HG03558 (cell line): Measurements from ENCODE around the gene MTERF4.

ENCODE experiments used
- ATAC-seq: cut with Tn5 transposase; IDR thresholded peaks from one replicate; pipeline ENCODE4 v1.9.1; 2021; ENCODE audit warnings: moderate number of reproducible peaks; ENCODE audit not compliant: unreplicated experiment; ENCODE audit errors: extremely low read depth

The MTERF4 gene

DNA sequence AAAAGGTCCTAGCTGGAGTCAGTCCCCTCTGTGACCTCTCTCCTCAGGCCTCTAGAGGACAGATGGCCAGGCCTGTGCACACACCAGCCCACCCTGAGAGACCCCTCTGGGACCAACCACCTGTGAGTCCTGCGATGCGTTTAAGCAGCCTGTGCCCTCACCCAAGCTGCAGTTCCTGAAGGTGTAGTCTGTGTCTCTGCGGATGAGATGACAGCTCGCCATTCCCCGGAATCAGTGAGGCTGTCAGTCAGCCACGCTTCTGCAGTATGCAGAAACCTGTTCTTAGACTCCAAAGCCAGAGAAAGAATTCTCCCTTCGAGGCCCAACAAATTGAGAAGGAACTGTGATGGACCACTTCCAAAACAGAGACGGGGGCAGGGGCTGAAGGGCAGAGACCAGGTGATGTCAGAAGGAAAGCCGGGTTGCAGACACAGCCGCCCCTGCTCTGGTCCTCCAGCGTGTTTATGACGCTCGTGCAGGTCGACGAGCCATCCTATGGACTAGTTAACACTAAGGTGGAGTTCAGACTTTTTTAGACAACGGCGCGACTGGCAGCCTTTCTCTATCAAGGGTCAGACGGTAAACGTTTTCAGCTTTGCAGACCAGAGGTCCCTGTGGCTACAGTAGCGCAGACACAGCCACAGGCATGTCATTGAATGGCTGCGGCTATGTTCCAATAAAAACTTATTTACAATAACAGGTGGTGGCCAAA, 10.2 kb downstream of the MTERF4 start:
- no peak for ATAC-seq

DNA sequence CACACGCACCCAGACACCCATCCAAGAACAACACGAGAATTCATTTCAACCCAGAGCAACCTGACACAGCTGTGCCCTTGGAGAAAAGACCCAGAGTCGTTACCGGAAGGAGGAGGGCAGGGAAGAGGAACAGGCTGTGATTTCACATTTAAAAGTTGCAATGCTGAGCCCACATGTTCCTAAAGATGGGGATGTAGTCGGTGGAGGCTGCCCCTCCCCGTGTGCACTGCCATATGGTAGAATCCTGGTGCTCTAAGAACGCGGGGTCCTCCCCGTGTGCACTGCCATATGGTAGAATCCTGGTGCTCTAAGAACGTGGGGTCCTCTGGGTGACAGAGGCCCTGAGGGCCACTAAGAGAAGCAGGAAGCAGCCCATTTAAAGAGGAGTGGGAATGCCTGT, 10.9 kb downstream of the MTERF4 start:
- ATAC-seq = no peak

GRCh38 chr2:241088791-241089732, 13.0 kb downstream of the MTERF4 start:
- no peak for ATAC-seq

GRCh38 chr2:241088376-241088775, 13.7 kb downstream of the MTERF4 start:
- no peak for ATAC-seq

DNA sequence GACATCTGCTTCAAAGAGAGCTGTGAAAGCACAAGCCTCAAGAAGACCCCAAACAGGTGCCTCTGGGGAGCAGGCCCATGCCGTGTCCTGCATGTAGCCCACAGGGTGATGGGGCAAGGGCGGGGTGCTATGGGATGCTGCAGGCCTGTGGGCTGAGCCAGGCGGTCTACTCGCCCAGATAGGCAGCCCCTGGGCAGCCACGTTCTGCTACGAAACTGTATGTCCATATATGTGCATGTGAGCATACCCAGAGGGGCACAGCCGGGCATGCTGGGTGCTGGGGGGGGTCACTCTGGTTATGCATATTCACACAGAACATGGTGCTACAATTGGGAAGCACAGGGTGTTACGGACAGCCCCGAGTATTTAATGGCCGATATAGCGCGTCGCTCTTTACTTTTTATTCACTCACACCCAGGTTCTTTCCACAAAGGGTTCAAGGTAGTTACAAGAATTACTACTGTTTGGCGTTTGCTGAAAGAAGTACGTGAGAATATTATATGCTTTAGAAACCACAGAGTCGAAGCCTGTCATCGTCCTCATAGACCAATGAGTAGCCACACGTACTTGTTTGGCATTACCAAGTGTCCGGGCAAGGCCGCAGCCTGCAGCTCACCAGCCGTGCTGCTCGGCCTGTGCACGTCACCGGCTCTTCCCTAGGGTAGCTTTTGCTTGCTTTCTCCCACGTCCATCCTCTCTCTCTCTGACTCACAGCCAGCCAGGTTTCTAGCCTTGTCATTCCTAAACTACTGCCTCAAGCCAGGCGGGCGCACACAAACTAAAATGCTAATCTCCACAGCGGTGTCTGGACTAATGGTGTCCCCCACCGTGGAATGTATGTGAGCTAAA, 14.4 kb downstream of the MTERF4 start:
- ATAC-seq = no peak

GRCh38 chr2:241084856-241085444, 17.1 kb downstream of the MTERF4 start:
- ATAC-seq = no peak

GRCh38 chr2:241083091-241083415, 19.0 kb downstream of the MTERF4 start:
- no peak for ATAC-seq

GRCh38 chr2:241082341-241083090, 19.6 kb downstream of the MTERF4 start:
- ATAC-seq = no peak

DNA sequence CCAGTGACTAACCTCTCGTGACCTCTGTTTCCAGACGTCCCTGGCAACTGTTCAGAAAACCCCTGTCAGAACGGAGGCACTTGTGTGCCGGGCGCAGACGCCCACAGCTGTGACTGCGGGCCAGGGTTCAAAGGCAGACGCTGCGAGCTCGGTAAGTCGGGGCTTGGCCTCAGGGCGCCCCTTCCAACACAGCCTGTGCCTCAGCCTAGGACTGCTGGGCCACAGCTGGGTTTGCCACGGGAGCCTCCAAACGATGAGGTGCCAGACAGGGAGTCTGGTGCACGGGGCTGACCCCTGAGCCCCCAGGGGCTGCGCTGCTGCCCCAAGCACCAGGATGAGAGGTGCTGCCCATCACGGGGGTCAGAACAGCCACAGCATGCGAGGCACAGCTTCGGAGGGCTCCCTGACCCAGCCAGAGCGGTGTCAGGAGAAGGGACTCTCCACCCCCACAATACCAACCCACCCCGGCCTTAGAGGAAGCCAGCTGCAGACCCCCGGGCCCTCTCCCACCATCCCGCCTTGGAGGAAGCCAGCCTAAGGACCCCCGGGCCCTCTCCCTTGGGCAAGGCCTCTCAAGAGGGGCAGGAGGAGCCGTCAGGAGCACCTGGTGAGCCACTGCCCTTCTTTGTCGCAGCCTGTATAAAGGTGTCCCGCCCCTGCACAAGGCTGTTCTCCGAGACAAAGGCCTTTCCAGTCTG, 20.3 kb downstream of the MTERF4 start:
- no peak for ATAC-seq

DNA sequence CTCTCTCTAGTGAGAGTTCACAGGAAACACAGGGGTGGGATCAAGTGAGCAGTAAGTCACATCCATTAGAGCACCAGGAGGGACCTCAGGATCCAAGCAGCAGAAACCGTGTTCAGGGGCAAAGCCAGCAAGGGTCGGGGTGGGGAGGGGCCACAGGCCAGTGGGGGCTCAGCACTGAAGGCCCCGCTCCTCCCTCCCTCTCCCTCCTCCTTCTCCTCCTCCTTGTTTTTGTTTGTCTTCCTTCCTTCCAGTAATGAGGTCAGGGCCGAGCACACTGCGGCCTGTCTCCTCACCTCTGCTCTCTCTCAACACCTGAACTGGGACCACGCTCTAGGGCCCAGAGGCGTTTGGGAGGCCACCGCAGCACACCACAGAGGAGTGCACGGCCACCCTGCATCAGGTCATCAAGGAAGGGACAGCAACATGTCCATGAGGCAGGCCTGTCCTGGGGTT, 20.9 kb downstream of the MTERF4 start:
- no peak for ATAC-seq

DNA sequence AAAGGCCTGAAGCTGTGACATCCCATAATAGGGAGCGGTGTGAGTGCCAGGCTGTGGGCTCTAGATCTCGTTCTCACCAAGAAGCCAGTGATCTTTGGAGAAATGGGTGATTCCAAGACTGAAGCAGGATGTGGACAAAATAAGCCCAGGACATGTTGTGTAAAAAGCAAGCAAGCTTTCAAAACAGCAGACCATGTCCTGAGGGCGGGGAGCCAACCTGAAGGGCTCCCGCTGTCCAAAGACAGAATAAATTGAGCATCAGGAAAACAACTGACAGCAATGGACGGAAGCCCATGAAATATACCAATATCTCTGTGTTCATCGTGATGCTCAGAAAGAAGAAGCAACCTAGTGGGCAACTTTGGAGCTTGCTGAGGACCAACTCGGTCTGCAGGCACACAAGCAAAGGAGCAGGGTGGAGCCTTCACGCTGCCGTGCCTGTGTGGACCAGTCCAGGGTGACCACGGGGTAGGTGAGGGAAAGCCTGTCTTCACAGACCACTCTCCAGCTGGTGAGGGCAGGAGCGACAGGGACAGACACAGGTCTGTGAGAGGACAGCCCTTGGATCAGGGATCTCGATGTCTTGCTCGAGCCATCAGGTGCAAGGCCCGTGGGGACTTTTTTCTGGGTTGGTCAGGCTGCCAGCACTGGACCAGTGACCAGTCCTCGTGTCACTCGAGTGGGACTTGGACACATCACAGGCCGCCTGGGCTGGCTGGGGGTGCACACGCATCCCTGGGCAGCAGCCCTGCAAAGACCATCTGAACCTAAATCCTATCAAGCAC, 21.5 kb downstream of the MTERF4 start:
- no peak for ATAC-seq

- no peak for ATAC-seq
Measured at GRCh38 chr2:241074901-241075540, 27.1 kb downstream of the MTERF4 start.

DNA sequence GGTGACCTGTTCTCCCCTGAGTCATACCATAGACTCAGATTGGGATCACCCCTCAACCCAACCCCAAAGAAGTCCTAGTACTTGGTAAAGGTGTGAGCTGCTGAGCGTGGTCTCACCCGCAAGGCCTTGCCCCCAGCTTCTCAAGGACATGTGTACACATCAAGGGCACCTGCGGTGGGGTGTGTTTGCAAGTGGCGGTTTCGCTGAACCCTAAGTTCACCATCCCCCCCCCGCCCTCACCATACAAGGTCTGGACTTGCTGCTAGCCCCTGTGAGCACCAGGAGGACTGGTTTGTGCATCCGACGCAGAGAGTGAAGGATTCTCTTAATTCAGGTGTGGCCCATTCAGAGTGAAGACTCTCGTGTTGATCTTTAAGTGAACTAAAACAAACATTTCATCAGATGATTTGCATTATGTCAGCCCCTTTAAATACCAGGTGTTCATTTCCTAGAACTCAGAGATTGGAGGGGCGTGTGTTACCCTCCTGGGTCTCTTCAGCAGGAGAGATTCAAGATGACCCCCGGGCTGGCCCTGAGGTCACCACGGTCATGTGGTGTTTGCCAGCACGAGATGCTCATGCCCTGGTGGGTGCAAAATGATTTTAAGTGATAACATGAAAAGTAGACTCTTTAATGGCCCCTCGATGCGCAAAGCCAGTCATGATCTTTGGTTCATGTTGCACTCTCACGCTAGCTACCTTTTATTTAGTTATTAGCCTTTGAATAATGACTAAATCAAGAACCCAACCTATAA, 27.8 kb downstream of the MTERF4 start:
- no peak for ATAC-seq

DNA sequence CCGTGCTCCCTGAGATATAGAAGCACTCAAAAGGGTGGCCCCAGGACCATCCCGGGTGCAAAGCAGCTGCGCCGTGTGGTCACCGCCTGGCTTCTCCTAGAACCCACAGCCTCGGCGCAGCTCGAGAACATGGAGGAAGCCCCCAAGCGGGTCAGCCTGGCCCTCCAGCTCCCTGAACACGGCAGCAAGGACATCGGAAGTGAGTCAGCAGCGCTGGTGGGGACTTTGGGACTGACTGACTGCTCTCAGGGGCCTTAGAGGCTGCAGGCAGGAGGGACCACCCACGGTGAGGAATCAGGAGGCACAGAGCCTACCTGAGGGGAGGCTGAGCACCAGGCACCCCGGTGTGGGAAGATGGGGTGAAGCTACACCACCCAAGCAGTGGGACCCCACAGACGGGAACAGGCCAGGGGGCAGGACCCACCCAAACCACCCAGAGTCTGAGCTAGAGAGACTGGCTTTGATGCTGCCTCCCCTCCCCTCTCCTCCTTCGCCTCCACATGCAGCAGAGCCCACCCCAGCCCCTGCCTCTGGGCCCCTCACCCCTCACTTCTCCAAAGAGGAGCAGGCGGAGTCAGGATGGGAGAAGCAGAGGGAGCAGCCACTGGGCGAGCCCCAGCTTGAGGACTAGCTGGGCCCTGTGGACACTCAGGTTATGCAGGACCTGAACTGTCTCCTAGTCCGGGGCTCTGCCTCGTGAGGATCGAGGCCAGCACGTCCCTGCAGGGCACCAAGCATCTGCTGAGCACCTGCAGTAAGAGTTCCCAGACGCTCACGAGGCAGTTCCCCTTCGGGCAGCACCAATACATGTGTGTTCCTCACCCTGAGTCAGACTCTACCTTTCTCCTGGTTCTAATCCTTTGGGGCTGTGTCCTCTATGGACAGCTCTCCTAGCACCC, 28.7 kb downstream of the MTERF4 start:
- ATAC-seq = no peak

GRCh38 chr2:241072553-241073165, 29.4 kb downstream of the MTERF4 start:
- no peak for ATAC-seq

DNA sequence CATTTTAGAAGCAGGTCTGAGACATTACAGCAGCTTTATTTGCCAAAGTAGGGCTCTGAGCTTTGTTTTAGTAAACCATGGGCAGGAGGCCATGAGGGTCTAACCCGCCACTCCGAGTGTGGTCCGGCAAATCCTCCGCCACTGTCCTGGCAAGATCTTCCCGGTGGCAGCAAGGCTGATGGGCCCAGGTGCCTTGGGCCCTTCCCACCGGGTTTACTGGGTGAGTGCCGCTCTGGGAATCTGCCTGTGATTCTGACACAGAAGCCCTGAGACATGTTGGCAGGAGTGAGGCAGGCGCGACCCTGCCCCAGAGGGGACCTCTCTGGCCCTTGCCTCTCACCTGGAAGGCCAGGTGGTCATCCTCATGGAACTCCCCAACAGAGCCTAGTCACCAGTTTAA, 29.9 kb downstream of the MTERF4 start:
- ATAC-seq = no peak
